Panc1 (cell line): Measurements from ENCODE around the gene NNT. TPM values are rescaled to one million over a fixed set of nuclear protein-coding genes. Genes with fewer than 3 reads are reported as not detected.

ENCODE experiments used
- ATAC-seq: fragments of 200-7000 bp; cut with Tn5 transposase; 2 replicates; pipeline ENCODE4 v1.9.1; 2020; ENCODE audit warnings: mild to moderate bottlenecking, moderate library complexity
- BruUV-seq: library from RNA; stranded (reverse); fragments of 400-500 nt; replicated peaks from 2 replicates; lab custom pipeline; 2021; lab: Mats Ljungman, UMichigan
- CTCF ChIA-PET: fragments of 300-600 bp; sonication (Branson Sonifier 250); formaldehyde crosslinking; loops from one replicate; lab custom pipeline; 2022; ENCODE audit warnings: antibody characterized with exemption; lab: Charles Lee
- POLR2A ChIA-PET: fragments of 300-600 bp; sonication (Branson Sonifier 250); formaldehyde crosslinking; loops from one replicate; lab custom pipeline; 2022; ENCODE audit warnings: antibody characterized with exemption; lab: Charles Lee
- DNase-seq: peaks from one replicate; pipeline ENCODE4 v3.0.0-alpha.2; 2010; ENCODE audit warnings: low read depth, low spot score
- H3K27ac ChIP-seq: 2 replicates; pipeline ENCODE4 v1.5.1; 2011; ENCODE audit warnings: mild to moderate bottlenecking, low read length, inconsistent platforms
- H3K27me3 ChIP-seq: fragments of 200-500 bp; sonication (Bioruptor generic); 2 replicates; pipeline ENCODE4 v1.6.0; 2014; ENCODE audit warnings: low read length, inconsistent platforms; ENCODE audit not compliant: control insufficient read depth, insufficient read depth
- H3K36me3 ChIP-seq: fragments of 200-500 bp; sonication (Bioruptor generic); 2 replicates; pipeline ENCODE4 v1.5.1; 2014; ENCODE audit warnings: inconsistent platforms, mild to moderate bottlenecking, low read length, moderate library complexity; ENCODE audit not compliant: control insufficient read depth, insufficient read depth
- H3K4me1 ChIP-seq: 2 replicates; pipeline ENCODE4 v1.5.1; 2011; ENCODE audit warnings: inconsistent platforms, mild to moderate bottlenecking, low read length, moderate library complexity; ENCODE audit not compliant: control insufficient read depth, insufficient read depth
- H3K4me3 ChIP-seq, 2 experiments: 2 replicates each; pipeline ENCODE4 v1.5.1; 2011 to 2012; ENCODE audit warnings: low read depth in 2 of 2, low read length in 2 of 2, mild to moderate bottlenecking in 2 of 2, inconsistent platforms in 1 of 2, moderate library complexity in 1 of 2
- H3K9me3 ChIP-seq: fragments of 200-500 bp; sonication (Bioruptor generic); 2 replicates; pipeline ENCODE4 v1.5.1; 2014; ENCODE audit warnings: low read depth, mild to moderate bottlenecking, inconsistent platforms, low read length, moderate library complexity; ENCODE audit not compliant: control insufficient read depth, insufficient read depth
- POLR2AphosphoS5 ChIP-seq: IDR thresholded peaks from 2 replicates; pipeline ENCODE4 v1.6.1; 2012; ENCODE audit warnings: mild to moderate bottlenecking, low read depth, low read length, moderate library complexity
- REST ChIP-seq, 2 experiments: IDR thresholded peaks; 2 replicates each; pipeline ENCODE4 v1.6.1; 2011 to 2012; ENCODE audit warnings: low read depth in 2 of 2, control low read depth in 1 of 2, low read length in 1 of 2, mild to moderate bottlenecking in 1 of 2, moderate library complexity in 1 of 2; ENCODE audit not compliant: insufficient read depth in 1 of 2
- SIN3A ChIP-seq: IDR thresholded peaks from 2 replicates; pipeline ENCODE4 v1.6.1; 2012; ENCODE audit warnings: low read depth, mild to moderate bottlenecking, low read length, moderate library complexity, borderline replicate concordance; ENCODE audit not compliant: insufficient read depth
- TCF7L2 ChIP-seq: IDR thresholded peaks from 2 replicates; pipeline ENCODE4 v1.6.1; 2011; ENCODE audit warnings: mild to moderate bottlenecking, low read depth, low read length, inconsistent platforms
- in situ Hi-C: cut with HindIII; loops from 2 replicates; pipeline ENCODE4 v1.10.0; 2016; ENCODE audit warnings: low sequenced_read_pairs, low pct_unique_long_range_greater_than_20kb
- intact Hi-C: fragments of 100-400 bp; cut with micrococcal nuclease; formaldehyde crosslinking; loops from one replicate; pipeline ENCODE4 v1.10.0; 2022; ENCODE audit not compliant: unreplicated experiment
- total RNA-seq: library from RNA; stranded (reverse); gene quantifications from one replicate; pipeline ENCODE4 v1.2.1, GENCODE V29; 2021; ENCODE audit not compliant: unreplicated experiment
- TF ChIP-seq, protein P1 (sequence below): fragments of 450-650 bp; IDR thresholded peaks from 2 replicates; pipeline ENCODE4 v1.5.1; 2017; ENCODE audit warnings: mild to moderate bottlenecking

The NNT gene
- total RNA-seq, 1 experiment from 2014 or later, result 78.7 TPM

- no peak for ATAC-seq
Measured at GRCh38 chr5:43619380-43619779, 16.4 kb downstream of the NNT start.

DNA sequence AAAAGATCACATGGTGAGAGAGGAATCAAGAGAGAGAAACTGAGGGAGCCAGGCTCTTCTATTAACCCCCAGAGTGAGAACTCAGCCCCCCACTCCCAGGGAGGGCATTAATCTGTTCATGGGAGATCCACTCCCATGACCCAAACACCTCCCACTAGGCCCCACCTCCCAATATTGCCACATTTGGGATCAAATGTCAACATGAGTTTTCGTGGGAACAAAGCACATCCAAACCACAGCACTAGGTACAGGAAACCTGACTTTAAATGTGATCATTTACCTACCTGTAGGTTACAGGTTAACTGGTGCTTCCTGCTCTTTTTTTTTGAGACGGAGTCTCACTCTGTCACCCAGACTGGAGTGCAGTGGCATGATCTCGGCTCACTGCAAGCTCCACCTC lies 16.9 kb downstream of the NNT start:
- Histone ChIP-seq H3K27me3 (no peaks in the 10 kb centered on the region), H3K4me1 (no peaks in the 10 kb centered on the region), H3K36me3 (peaks cover 19% of the 10 kb centered on the region), H3K4me3 (no peak overlapping the region), H3K9me3 (no peaks in the 10 kb centered on the region), H3K27ac (no peak overlapping the region)
- no TSS peak for BruUV-seq
- intact Hi-C loops (no loop called here), in situ Hi-C loops (no loop called here)
- ChIA-PET POLR2A (interaction anchor here (1.0 kb wide), 1 partner anchor 17 kb away, joined by 3 read pairs; no protein-coding TSS in a partner anchor), CTCF (no interaction called here)
- no peak for DNase-seq
- TF ChIP-seq TCF7L2 (no peak), POLR2AphosphoS5 (no peak), REST (IDR thresholded peaks at IDR 0.05; ENCODE audit: insufficient read depth in 1 of 2, low read depth in 2 of 2, low read length in 1 of 2) (no peak), SIN3A (no peak)
- TF ChIP-seq, protein P1, sequence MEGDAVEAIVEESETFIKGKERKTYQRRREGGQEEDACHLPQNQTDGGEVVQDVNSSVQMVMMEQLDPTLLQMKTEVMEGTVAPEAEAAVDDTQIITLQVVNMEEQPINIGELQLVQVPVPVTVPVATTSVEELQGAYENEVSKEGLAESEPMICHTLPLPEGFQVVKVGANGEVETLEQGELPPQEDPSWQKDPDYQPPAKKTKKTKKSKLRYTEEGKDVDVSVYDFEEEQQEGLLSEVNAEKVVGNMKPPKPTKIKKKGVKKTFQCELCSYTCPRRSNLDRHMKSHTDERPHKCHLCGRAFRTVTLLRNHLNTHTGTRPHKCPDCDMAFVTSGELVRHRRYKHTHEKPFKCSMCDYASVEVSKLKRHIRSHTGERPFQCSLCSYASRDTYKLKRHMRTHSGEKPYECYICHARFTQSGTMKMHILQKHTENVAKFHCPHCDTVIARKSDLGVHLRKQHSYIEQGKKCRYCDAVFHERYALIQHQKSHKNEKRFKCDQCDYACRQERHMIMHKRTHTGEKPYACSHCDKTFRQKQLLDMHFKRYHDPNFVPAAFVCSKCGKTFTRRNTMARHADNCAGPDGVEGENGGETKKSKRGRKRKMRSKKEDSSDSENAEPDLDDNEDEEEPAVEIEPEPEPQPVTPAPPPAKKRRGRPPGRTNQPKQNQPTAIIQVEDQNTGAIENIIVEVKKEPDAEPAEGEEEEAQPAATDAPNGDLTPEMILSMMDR, result no peak
- ATAC-seq, result no peak

More at GRCh38 chr5:43619380-43619779, 16.4 kb downstream of the NNT start:
- BruUV-seq, result no TSS peak
- POLR2A ChIA-PET, result no interaction called here
- Histone ChIP-seq H3K4me1 (no peaks in the 10 kb centered on the region), H3K27ac (no peak overlapping the region), H3K9me3 (no peaks in the 10 kb centered on the region), H3K4me3 (no peak overlapping the region), H3K27me3 (no peaks in the 10 kb centered on the region), H3K36me3 (peaks cover 21% of the 10 kb centered on the region)
- CTCF ChIA-PET, result no interaction called here
- in situ Hi-C loops (no loop called here), intact Hi-C loops (no loop called here)
- DNase-seq, result no peak
- TF ChIP-seq TCF7L2 (no peak), REST (IDR thresholded peaks at IDR 0.05; ENCODE audit: insufficient read depth in 1 of 2, low read depth in 2 of 2, low read length in 1 of 2) (no peak), POLR2AphosphoS5 (no peak), SIN3A (no peak)
- TF ChIP-seq, protein P1, result no peak
